Mucosa of descending colon (tissue), 3 donors: ENCODE results near the gene FZR1. TPM values are rescaled to one million over a fixed set of nuclear protein-coding genes. Genes with fewer than 3 reads are reported as not detected.

Experiments used
- ATAC-seq: fragments of 200-7000 bp; cut with Tn5 transposase; one replicate; pipeline ENCODE4 v1.9.1; 2020; ENCODE audit warnings: mild to moderate bottlenecking, moderate library complexity
- DNase-seq, 3 donors: peaks; one replicate each; pipeline ENCODE4 v3.0.0-alpha.2; 2020
- H3K36me3 ChIP-seq: fragments of 200-600 bp; one replicate; pipeline ENCODE4 v1.8.0; 2021; ENCODE audit warnings: low read depth, mild to moderate bottlenecking
- H3K4me1 ChIP-seq: fragments of 200-600 bp; one replicate; pipeline ENCODE4 v1.8.0; 2021; ENCODE audit warnings: low read depth, mild to moderate bottlenecking
- H3K4me3 ChIP-seq: fragments of 200-600 bp; one replicate; pipeline ENCODE4 v1.8.0; 2021; ENCODE audit warnings: mild to moderate bottlenecking
- H3K9me3 ChIP-seq: fragments of 200-600 bp; one replicate; pipeline ENCODE4 v1.8.0; 2021; ENCODE audit warnings: mild to moderate bottlenecking
- CTCF ChIP-seq: fragments of 200-600 bp; IDR thresholded peaks from one replicate; pipeline ENCODE4 v1.8.0; 2022; ENCODE audit warnings: antibody characterized with exemption, mild to moderate bottlenecking
- intact Hi-C, 2 donors: fragments of 100-400 bp; cut with DNase I in 1 of 2; cut with micrococcal nuclease in 1 of 2; formaldehyde crosslinking; loops; one replicate each; pipeline versions ENCODE4 v1.11.0 to v1.11.1; 2022; cut with DNase I, micrococcal nuclease
- total RNA-seq, 3 donors: library from RNA; stranded (reverse); fragmentation: NEBNext Ultra II Directional in 2 of 3; extraction: Animal tissue kit (Norgen Biotek cat#: 25700) in 2 of 3; gene quantifications; one replicate each; pipeline versions ENCODE4 v1.2.1 to v1.2.4, GENCODE V29; 2021 to 2023
- donor health status: DM: no; HTN: no; CAD: no; lungs with moderate emphysema.
- donor health status: DM: no; HTN: no; CAD: no.
- donor health status: DM: no; HTN: yes; CAD: no.

Gene FZR1
- total RNA-seq, 3 donors from 2014 or later, result 35.9 to 59.6 (median 46.4) TPM

GRCh38 chr19:3572132-3572854, 66.2 kb downstream of the FZR1 start:
- Histone ChIP-seq H3K36me3 (no peaks in the 10 kb centered on the region), H3K4me1 (peaks cover 35% of the 10 kb centered on the region), H3K9me3 (no peaks in the 10 kb centered on the region), H3K4me3 (peak overlapping the region; percentile 91)
- DNase-seq (peak; percentile 99 to 100 (median 100)), ATAC-seq (peak; percentile 86)
- intact Hi-C loops, result no loop called here
- no peak for TF ChIP-seq CTCF

GRCh38 chr19:3572855-3573161, 66.7 kb downstream of the FZR1 start, which contains the start of gene HMG20B:
TSS of gene HMG20B (plus strand) at chr19:3572944. CDS start at chr19:3573310, 366 bp downstream.
- DNase-seq (no peak), ATAC-seq (no peak)
- intact Hi-C loops, result no loop called here
- no peak for TF ChIP-seq CTCF
- no peaks in the 10 kb centered on the region for H3K36me3 ChIP-seq
- H3K4me1 ChIP-seq, result peaks cover 35% of the 10 kb centered on the region
- H3K9me3 ChIP-seq, result no peaks in the 10 kb centered on the region
- peak within 1 kb of the TSS; percentile 91 for H3K4me3 ChIP-seq

- peak; percentile 7 for ATAC-seq
- H3K36me3 ChIP-seq, result no peaks in the 10 kb centered on the region
- H3K9me3 ChIP-seq, result no peaks in the 10 kb centered on the region
- peaks cover 35% of the 10 kb centered on the region for H3K4me1 ChIP-seq
- H3K4me3 ChIP-seq, result peak overlapping the region; percentile 91
- no peak for TF ChIP-seq CTCF
- intact Hi-C loops, result no loop called here
- DNase-seq, result peak in 2 of 3 donors; percentile 41 to 72
These were observed 67.2 kb downstream of the FZR1 start for GRCh38 chr19:3573162-3573857.

- Histone ChIP-seq H3K36me3 (no peaks in the 10 kb centered on the region), H3K4me1 (peaks cover 35% of the 10 kb centered on the region), H3K4me3 (peak overlapping the region; percentile 91), H3K9me3 (no peaks in the 10 kb centered on the region)
- TF ChIP-seq CTCF, result no peak
- intact Hi-C loops, result no loop called here
- DNase-seq, result peak; percentile 96 to 98 (median 98)
- ATAC-seq, result peak; percentile 70
These were observed 67.9 kb downstream of the FZR1 start for GRCh38 chr19:3573858-3574637.

GRCh38 chr19:3575260-3575741, 69.2 kb downstream of the FZR1 start:
- no peak overlapping the region for H3K4me3 ChIP-seq
- no peak for TF ChIP-seq CTCF
- peaks cover 32% of the 10 kb centered on the region for H3K4me1 ChIP-seq
- no peaks in the 10 kb centered on the region for H3K9me3 ChIP-seq
- DNase-seq (peak in 1 of 3 donors; percentile 36), ATAC-seq (no peak)
- no peaks in the 10 kb centered on the region for H3K36me3 ChIP-seq
- intact Hi-C loops, result no loop called here
